GM19324 (cell line): ENCODE results near the gene ORM2.

Source experiments
- ATAC-seq: cut with Tn5 transposase; IDR thresholded peaks from one replicate; pipeline ENCODE4 v1.9.1; 2021; ENCODE audit warnings: mild to moderate bottlenecking, moderate library complexity; ENCODE audit not compliant: unreplicated experiment, low FRiP score

The ORM2 gene

DNA sequence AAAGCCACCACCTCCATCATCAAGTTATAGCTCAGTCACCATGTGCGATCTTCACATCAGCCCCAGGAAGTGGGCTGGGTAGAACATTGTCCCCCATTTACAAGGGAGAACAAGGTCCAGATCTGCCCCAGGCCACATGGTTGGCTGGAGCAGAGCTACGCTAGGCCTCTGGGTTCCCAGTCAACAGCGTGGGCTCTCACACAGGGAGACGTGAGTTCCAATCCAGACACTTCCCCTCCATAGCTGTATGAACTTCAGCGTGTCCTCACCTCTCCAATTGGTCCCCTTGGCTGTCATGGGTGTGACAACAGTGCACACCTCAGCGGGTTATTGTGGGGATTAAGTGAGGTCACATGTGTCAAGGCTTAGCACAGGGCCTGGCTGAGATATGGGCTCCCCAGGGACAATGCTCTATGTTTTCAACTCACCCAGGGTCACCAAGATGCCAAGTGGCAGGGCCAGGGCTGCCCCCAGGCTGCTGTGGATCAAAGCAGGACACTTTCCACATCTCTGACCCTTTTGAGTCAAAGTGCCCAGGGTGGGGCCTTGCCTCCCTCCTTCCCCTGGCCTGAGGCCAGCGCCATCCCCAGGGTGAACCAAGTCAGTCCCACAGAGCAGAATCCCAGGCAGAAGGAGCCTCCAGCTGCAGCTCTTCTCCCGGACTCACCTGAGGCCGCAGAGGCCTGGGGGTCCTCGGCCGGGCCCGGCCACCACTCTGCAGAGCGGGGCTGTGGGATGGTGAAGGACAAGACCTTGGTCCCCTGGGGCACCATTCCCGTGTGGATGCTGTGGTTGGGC lies 38.3 kb downstream of the ORM2 start:
- no peak for ATAC-seq

DNA sequence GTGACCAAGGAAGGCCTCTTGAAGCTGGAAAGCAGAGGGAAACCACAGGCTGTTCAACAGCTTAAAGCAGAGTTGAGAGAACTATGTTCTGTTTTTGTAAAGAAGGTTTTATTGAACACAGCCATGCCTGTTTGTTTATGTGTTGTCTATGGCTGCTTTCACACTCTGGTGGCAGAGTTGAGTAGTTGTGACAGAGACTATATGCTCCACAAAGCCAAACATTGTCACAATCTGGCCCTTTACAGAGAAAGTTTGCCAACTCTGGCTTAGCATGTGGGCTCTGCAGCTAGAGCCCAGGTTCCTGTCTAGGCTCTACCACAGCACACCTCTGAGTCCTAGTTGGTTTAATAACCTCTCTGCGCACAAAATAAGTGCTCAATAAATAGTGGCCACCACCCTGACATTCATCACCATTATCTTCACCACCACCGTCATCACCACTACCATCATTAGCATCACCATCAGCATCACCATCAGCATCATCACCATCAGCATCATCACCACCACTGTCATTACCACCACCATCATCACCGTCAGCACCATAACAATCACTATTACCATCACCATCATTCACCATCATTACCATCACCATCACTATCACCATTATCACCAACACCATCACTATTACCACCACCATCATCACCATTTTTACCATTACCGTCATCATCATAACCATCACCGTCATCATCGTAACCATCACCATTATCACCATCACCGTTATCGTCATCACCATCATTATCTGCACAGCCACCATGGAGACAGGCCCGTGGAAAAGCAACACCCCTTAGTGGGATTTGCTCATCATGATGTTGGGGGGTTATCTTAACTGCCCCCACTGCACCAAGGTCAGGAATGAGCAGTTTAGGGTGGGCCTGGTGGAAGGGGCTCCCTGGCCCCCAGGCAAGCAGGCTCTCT lies 39.8 kb downstream of the ORM2 start:
- no peak for ATAC-seq

DNA sequence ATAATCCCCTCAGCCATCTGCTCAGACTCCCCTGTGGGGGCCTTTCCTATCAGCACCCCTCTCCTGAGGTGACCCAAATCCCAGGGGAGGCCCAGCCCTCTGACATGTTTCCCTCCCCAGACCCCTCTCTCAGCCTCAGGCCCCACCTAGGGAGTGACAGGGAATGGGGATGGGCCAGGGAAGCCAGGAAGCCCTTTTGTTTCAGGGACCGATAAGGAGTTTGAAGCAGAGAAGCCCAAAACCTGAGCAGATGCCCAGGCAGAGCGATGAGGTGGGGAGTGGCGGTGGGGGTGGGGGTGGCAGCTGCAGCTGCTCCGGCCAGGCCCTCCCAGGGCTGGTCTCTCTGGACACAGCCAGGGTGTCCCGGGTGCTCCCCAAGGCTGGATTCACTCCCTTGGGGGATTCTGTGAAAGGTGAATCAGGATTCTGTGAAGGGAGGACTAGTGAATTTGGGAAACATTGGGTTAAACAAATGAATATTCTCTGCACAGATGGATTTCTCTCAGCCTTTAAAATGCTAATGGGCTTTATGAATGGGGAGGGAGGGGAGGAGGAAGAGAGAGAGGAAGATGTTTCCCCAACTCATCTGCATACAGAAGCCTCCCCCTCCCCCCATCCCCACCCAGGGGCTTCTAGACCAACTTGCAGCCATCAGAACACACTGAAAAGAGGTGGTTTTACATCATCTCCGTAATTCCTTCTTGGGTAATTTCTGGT lies 40.7 kb downstream of the ORM2 start:
- ATAC-seq: no peak

DNA sequence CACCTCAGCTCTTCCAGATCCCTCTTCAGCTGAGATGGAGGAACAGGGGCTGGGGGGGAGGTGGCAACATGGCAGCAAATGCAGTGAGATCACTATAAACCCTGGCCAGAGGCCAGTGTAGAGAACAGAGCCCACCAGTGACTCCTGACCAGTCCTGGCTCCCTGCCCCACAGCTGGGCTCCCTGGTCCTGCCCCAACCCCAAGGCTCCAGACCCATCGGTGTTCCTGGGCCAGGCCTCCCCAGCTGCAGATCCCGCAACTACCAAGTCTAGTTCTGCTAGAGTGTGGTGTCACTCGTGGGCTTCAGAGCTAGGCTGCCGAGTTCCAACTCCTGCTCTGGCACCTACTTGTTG lies 41.3 kb downstream of the ORM2 start:
- no peak for ATAC-seq

- no peak for ATAC-seq
Observed at GRCh38 chr9:114371343-114371944, 41.8 kb downstream of the ORM2 start.

DNA sequence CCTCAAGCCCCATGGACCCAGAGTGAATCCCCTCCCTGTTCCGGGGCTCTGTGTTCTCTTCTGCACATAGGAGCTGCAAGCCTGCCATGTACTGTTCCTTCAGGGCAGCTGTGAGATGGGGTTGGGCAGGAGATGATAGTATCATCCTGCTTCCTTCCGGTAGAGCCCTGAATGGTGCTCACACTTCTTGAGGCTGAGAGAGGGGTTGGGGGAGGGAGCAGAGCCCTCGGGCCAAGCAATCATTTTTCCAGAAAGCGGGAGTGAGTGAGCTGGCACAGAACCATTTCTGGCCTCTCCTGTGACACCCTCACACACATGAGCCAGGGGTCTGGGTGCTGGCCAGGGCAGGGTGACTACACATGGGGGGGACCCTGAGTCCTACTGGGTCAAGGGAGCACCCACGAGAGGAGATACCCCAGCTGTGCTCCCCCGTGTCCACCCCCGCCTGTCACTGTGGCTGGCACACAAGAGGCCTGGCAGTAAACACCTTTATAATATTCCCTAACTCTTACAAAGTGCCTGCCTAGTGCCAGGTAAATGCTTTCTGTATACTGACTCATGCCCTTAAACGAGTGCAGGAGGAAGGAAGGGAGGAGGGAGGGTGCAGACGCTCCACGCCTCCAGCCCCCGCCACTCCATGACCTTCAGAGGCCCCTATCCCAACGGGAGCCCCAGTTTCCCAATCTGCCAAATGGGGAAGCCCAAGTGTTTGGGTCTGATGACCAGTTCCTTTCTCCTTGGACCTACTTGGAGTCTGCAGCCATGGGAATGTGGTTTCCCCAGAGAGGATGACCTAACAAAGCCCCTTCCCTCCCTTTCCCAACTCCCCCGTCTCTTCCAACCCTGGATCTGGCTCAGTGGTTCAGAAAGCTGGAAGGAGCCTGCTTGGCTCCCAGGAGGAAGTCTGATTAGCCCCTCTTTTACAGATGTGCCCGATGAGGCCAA lies 42.6 kb downstream of the ORM2 start:
- no peak for ATAC-seq

DNA sequence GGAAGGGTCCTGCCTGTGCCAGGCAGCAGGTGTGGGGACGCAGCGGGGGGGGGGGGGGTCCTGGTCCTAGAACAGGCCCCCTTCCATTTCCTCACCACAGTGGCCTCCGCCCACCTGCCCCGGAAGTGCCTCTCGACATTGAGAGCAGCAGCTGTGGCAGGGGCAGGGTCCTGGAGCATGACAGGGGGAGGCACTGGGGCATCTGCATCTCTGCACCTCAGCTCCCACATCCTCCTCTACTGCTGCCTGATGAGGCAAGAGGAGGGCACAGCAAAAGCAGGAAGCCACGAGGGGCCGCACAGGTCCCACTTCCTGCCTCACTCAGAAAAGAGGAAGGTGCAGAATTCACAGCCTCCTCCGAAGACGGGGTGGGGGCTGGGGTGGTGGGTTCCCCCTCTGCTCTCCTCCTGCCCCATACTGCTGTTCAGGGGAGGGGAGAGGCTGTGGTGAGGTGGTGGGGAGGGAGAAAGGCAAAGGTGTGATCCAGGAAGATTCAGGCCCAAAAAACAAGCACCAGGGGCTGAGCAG lies 43.3 kb downstream of the ORM2 start:
- ATAC-seq: peak; percentile 92

GRCh38 chr9:114373960-114374730 lies 44.5 kb downstream of the ORM2 start:
- no peak for ATAC-seq

DNA sequence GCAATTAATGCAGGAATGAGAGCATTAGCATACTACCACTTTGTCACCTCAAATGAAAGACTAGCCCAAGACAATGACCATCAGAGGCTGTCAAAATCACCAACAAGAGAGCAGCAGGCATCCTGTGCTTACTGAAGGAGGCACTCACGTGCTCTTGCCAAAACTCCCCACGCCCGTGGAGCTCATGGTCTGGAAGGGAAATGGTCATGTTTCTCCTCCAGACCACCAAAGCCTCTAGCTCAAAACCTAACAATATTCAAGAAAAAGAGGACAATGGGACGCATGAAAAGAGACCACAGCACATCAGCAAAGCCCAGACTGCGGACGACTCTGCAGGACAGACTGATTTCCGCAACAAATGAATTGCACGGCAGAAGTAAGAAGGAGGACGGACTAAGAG lies 45.3 kb downstream of the ORM2 start:
- ATAC-seq: no peak

DNA sequence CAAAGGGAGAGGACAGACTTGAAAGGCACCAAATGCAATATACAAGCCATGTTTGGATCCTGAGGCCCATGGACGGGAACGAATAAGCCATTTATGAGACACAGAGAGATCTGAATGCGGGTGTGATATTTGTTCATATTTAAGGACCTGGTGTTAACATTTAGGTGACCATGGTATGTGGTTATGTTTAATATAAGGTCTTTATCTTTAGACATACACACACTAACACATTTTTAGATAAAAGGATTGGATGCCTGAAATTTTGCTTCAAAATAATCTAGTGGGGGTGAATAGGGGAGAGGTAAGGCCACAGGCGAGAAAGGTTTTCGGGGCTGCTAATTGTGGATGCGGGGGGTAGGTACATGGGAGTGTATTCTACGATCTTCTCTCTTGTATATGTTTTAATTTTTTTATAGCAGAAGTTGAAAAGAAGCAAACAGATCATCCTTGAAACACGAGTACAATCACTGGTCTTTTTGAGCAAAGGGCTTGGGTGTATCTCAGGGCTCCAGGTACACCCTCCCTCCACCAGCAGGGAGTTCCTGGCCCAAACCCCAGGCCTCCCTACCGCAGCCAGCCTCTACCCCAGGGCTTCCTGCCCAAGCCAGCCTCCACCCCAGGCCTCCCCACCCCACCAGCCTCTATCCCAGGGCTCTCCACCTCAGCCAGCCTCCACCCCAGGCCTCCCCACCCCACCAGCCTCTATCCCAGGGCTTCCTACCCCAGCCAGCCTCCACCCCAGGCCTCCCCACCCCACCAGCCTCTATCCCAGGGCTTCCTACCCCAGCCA lies 45.9 kb downstream of the ORM2 start:
- ATAC-seq: no peak

- no peak for ATAC-seq
Observed at GRCh38 chr9:114376586-114377445, 47.1 kb downstream of the ORM2 start.

DNA sequence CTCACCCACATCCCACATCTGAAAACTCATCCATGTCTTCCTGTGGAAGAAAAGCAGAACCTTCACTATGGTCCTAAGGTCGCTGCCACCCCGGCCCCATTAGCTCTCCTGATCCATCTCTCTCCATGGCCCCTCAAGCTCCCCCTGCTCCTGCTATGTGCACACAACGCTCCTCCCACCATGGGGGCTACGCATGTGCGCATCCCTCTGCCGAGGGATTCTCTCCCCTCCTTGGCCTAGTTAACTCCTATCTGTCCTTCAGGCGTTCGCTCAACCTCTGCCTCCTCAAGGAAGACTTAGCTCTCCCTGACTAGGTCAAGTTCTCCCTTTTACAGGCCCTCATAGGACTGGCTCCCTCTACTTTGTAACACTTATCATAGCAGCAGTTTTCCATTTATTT lies 48.3 kb downstream of the ORM2 start:
- no peak for ATAC-seq

- no peak for ATAC-seq
Observed at GRCh38 chr9:114378883-114379282, 49.2 kb downstream of the ORM2 start.
